HG03558 (cell line): ENCODE results near the gene TANGO2.

Source experiments
- ATAC-seq: cut with Tn5 transposase; IDR thresholded peaks from one replicate; pipeline ENCODE4 v1.9.1; 2021; ENCODE audit warnings: moderate number of reproducible peaks; ENCODE audit not compliant: unreplicated experiment; ENCODE audit errors: extremely low read depth

Gene TANGO2

GRCh38 chr22:19982991-19983578 is 37.8 kb upstream of the TANGO2 start:
- ATAC-seq = no peak

GRCh38 chr22:19983741-19984140 is 37.2 kb upstream of the TANGO2 start:
- ATAC-seq = no peak

- no peak for ATAC-seq
Measured at GRCh38 chr22:19984201-19984753, 36.6 kb upstream of the TANGO2 start.

GRCh38 chr22:19984851-19985811 is 35.8 kb upstream of the TANGO2 start:
- no peak for ATAC-seq

GRCh38 chr22:19986011-19986409 is 34.9 kb upstream of the TANGO2 start:
- ATAC-seq = no peak

GRCh38 chr22:19986410-19987341 is 34.2 kb upstream of the TANGO2 start:
- no peak for ATAC-seq

GRCh38 chr22:19987394-19988306 is 33.3 kb upstream of the TANGO2 start:
- ATAC-seq = no peak

GRCh38 chr22:19988331-19988808 is 32.5 kb upstream of the TANGO2 start:
- no peak for ATAC-seq

- no peak for ATAC-seq
Measured at GRCh38 chr22:19988965-19989724, 31.8 kb upstream of the TANGO2 start.

- no peak for ATAC-seq
Measured at GRCh38 chr22:19989725-19990067, 31.2 kb upstream of the TANGO2 start.

- ATAC-seq = no peak
Measured at GRCh38 chr22:19990188-19990587, 30.7 kb upstream of the TANGO2 start.

GRCh38 chr22:19990609-19991394 is 30.1 kb upstream of the TANGO2 start:
- no peak for ATAC-seq

- no peak for ATAC-seq
Measured at GRCh38 chr22:19991395-19991644, 29.6 kb upstream of the TANGO2 start.

- ATAC-seq = no peak
Measured at GRCh38 chr22:19991645-19992451, 29.1 kb upstream of the TANGO2 start.

GRCh38 chr22:19992481-19992911 is 28.4 kb upstream of the TANGO2 start:
- ATAC-seq = no peak

GRCh38 chr22:19992921-19993355 is 28.0 kb upstream of the TANGO2 start:
- ATAC-seq = no peak

GRCh38 chr22:19993926-19994325 is 27.0 kb upstream of the TANGO2 start:
- ATAC-seq = no peak
